Measurements from ENCODE around the gene PNMA8B.

GRCh38 chr19:46487178-46487801 lies 8.4 kb downstream of the PNMA8B start:
- no peak for TF ChIP-seq CTCF (conservative IDR thresholded peaks at IDR 0.05 in 1 of 2, IDR thresholded peaks at IDR 0.05 in 1 of 2; ENCODE audit: extremely low read depth in 1 of 2, insufficient read depth in 1 of 2, low read depth in 1 of 2, low read length in 2 of 2)
- TF ChIP-seq EZH2 (IDR thresholded peaks at IDR 0.05; ENCODE audit: borderline replicate concordance, low read length), result no peak

Measured in mammary epithelial cell (primary cell).